ENCODE results near the gene TMCO6. TPM values are rescaled to one million over a fixed set of nuclear protein-coding genes. Genes with fewer than 3 reads are reported as not detected.
A peak's percentile ranks its signal among the peaks of the same experiment; 100 is the strongest.
"Not testable (repeated sequence)": the region's sequence is repeated elsewhere in the genome, so short reads cannot be mapped to it uniquely, and the experiment has no call there.

Gene TMCO6
- total and polyA plus RNA-seq, 9 of the 15 experiments (the other 6 are each of a cell fraction or from before 2014, with no cell fraction given) = 3.4 to 46.4 (median 16.7) TPM

GRCh38 chr5:140638898-140639147 is 428 bp upstream of the TMCO6 start (continued):
- TF ChIP-seq HINFP (tag; conservative IDR thresholded peaks at IDR 0.05; ENCODE audit: low read depth) (0 out of 2 replicates have a peak, but pooled peaks have one; percentile 27), NR2C2 (tag; IDR thresholded peaks at IDR 0.05) (peak; percentile 93), POLR2A (conservative IDR thresholded peaks at IDR 0.05) (0 out of 2 replicates have a peak, but pooled peaks have one; percentile 67), DMBX1 (CRISPR knock-in tag; IDR thresholded peaks at IDR 0.05; ENCODE audit: borderline replicate concordance) (0 out of 2 replicates have a peak, but pooled peaks have one; percentile 7), ZNF592 (IDR thresholded peaks at IDR 0.05) (peak; percentile 87), HMBOX1 (IDR thresholded peaks at IDR 0.05) (0 out of 2 replicates have a peak, but pooled peaks have one; percentile 19), PATZ1 (CRISPR knock-in tag; IDR thresholded peaks at IDR 0.05; ENCODE audit: borderline replicate concordance) (peak; percentile 39; the same call in 1 of the 2 replicates), CREB3 (tag; conservative IDR thresholded peaks at IDR 0.05; ENCODE audit: low read depth) (peak; percentile 77), ZNF766 (CRISPR knock-in tag; conservative IDR thresholded peaks at IDR 0.05) (peak; percentile 20; the same call in 1 of the 2 replicates), YY1 (IDR thresholded peaks at IDR 0.05; ENCODE audit: borderline replicate concordance in 1 of 3, control insufficient read depth in 1 of 3, extremely low read depth in 1 of 3, insufficient read depth in 3 of 3, insufficient read length in 1 of 3, insufficient replicate concordance in 2 of 3, low read depth in 1 of 3, low read length in 2 of 3) (peak in 1 of 3 experiments; percentile 84), NFRKB (IDR thresholded peaks at IDR 0.05; ENCODE audit: low read depth) (peak; percentile 94), FOXJ2 (tag; IDR thresholded peaks at IDR 0.05) (peak; percentile 67; the same call in 1 of the 2 replicates), THRAP3 (IDR thresholded peaks at IDR 0.05; ENCODE audit: borderline replicate concordance) (0 out of 2 replicates have a peak, but pooled peaks have one; percentile 27), ZNF589 (CRISPR knock-in tag; IDR thresholded peaks at IDR 0.05; ENCODE audit: low read depth) (peak; percentile 67; the same call in 1 of the 2 replicates), MEF2D (tag; conservative IDR thresholded peaks at IDR 0.05; ENCODE audit: low read depth) (peak; percentile 62; the same call in 1 of the 2 replicates), ZNF584 (CRISPR knock-in tag; IDR thresholded peaks at IDR 0.05; ENCODE audit: low read depth) (peak; percentile 87; the same call in 1 of the 2 replicates)
- TF ChIP-seq NR2C2 (CRISPR knock-in tag; IDR thresholded peaks at IDR 0.05) = not testable (repeated sequence)

Measured in K562 (cell line).